Neural crest cell (in vitro differentiated cells): ENCODE measurements around the gene ZNF385C. TPM values are rescaled to one million over a fixed set of nuclear protein-coding genes. Genes with fewer than 3 reads are reported as not detected.
A peak's percentile ranks its signal among the peaks of the same experiment; 100 is the strongest.

Experiments used
- DNase-seq: peaks from one replicate; pipeline ENCODE4 v3.0.0; 2021; ENCODE audit warnings: low read depth, mixed read lengths, low spot score
- H3K27ac Mint-ChIP-seq: one replicate; pipeline ENCODE4 v1.8.0; 2021; ENCODE audit warnings: mild to moderate bottlenecking, mixed read lengths; ENCODE audit not compliant: unreplicated experiment
- H3K27me3 Mint-ChIP-seq: 2 replicates; pipeline ENCODE4 v1.8.0; 2021; ENCODE audit warnings: low read depth, mild to moderate bottlenecking, mixed read lengths
- H3K36me3 Mint-ChIP-seq: 2 replicates; pipeline ENCODE4 v1.8.0; 2021; ENCODE audit warnings: low read depth, mild to moderate bottlenecking, mixed read lengths
- H3K4me1 Mint-ChIP-seq: 2 replicates; pipeline ENCODE4 v1.8.0; 2021; ENCODE audit warnings: mixed read lengths
- H3K4me3 Mint-ChIP-seq: one replicate; pipeline ENCODE4 v1.8.0; 2021; ENCODE audit warnings: mild to moderate bottlenecking, mixed read lengths
- H3K9me3 Mint-ChIP-seq: 2 replicates; pipeline ENCODE4 v1.8.0; 2021; ENCODE audit warnings: mixed read lengths
- CTCF ChIP-seq: fragments of 200-600 bp; sonication (generic); conservative IDR thresholded peaks from 2 replicates; pipeline ENCODE4 v1.5.0; 2021; ENCODE audit warnings: antibody characterized with exemption, mild to moderate bottlenecking
- total RNA-seq: library from RNA; stranded (reverse); gene quantifications from 2 replicates; pipeline ENCODE4 v1.2.1, GENCODE V29; 2021

Gene ZNF385C
- total RNA-seq, 1 donor from 2014 or later = 1.3 TPM

- peaks cover 11% of the 10 kb centered on the region for H3K27me3 Mint-ChIP-seq
- H3K4me3 Mint-ChIP-seq = no peak overlapping the region
- DNase-seq = no peak
- H3K36me3 Mint-ChIP-seq = no peaks in the 10 kb centered on the region
- TF ChIP-seq CTCF = no peak
- H3K4me1 Mint-ChIP-seq = no peaks in the 10 kb centered on the region
- H3K9me3 Mint-ChIP-seq = no peaks in the 10 kb centered on the region
- H3K27ac Mint-ChIP-seq = no peak overlapping the region
Observed at GRCh38 chr17:42079541-42079940, 18.7 kb downstream of the ZNF385C start.

- Mint-ChIP-seq H3K4me1 (no peaks in the 10 kb centered on the region), H3K9me3 (no peaks in the 10 kb centered on the region), H3K27ac (peak overlapping the region; percentile 57), H3K4me3 (no peak overlapping the region), H3K36me3 (no peaks in the 10 kb centered on the region), H3K27me3 (peaks cover 19% of the 10 kb centered on the region)
- no peak for TF ChIP-seq CTCF
- DNase-seq = no peak
Observed at GRCh38 chr17:42078396-42079043, 19.8 kb downstream of the ZNF385C start.

- Mint-ChIP-seq H3K27me3 (peaks cover 27% of the 10 kb centered on the region), H3K4me1 (no peaks in the 10 kb centered on the region)
Observed at GRCh38 chr17:42077755-42078154, 20.5 kb downstream of the ZNF385C start.

GRCh38 chr17:42076797-42077559, 21.3 kb downstream of the ZNF385C start:
- H3K27me3 Mint-ChIP-seq = peaks cover 31% of the 10 kb centered on the region
- no peaks in the 10 kb centered on the region for H3K36me3 Mint-ChIP-seq
- no peaks in the 10 kb centered on the region for H3K9me3 Mint-ChIP-seq
- H3K4me3 Mint-ChIP-seq = no peak overlapping the region
- DNase-seq = no peak
- no peak overlapping the region for H3K27ac Mint-ChIP-seq
- no peak for TF ChIP-seq CTCF
- no peaks in the 10 kb centered on the region for H3K4me1 Mint-ChIP-seq

More at GRCh38 chr17:42077755-42078154, 20.5 kb downstream of the ZNF385C start:
- Mint-ChIP-seq H3K4me3 (no peak overlapping the region), H3K27ac (no peak overlapping the region), H3K9me3 (no peaks in the 10 kb centered on the region), H3K36me3 (no peaks in the 10 kb centered on the region)
- DNase-seq = no peak
- no peak for TF ChIP-seq CTCF

- Mint-ChIP-seq H3K27me3 (peaks cover 43% of the 10 kb centered on the region), H3K9me3 (no peaks in the 10 kb centered on the region), H3K4me1 (no peaks in the 10 kb centered on the region), H3K27ac (no peak overlapping the region), H3K36me3 (no peaks in the 10 kb centered on the region), H3K4me3 (no peak overlapping the region)
- DNase-seq = no peak
- TF ChIP-seq CTCF = no peak
Observed at GRCh38 chr17:42075789-42076188, 22.5 kb downstream of the ZNF385C start.
